GM23248 (cell line): ENCODE measurements around the gene ZG16B.

Experiments used
- EZH2 ChIP-seq: fragments of 200-600 bp; sonication (generic); IDR thresholded peaks from 2 replicates; pipeline ENCODE4 v1.6.1; 2018; ENCODE audit warnings: antibody characterized with exemption, mild to moderate bottlenecking; ENCODE audit not compliant: insufficient read depth, poor library complexity, severe bottlenecking
- EZH2phosphoT487 ChIP-seq: fragments of 200-600 bp; sonication (generic); IDR thresholded peaks from 2 replicates; pipeline ENCODE4 v1.6.1; 2018; ENCODE audit warnings: antibody characterized with exemption, moderate library complexity, mild to moderate bottlenecking, low read depth; ENCODE audit not compliant: insufficient read depth

GRCh38 chr16:2785101-2785991 lies 44.8 kb upstream of the ZG16B start:
- TF ChIP-seq EZH2 (peak; percentile 66), EZH2phosphoT487 (no peak)
